ENCODE measurements around the gene CNTNAP2. TPM values are rescaled to one million over a fixed set of nuclear protein-coding genes. Genes with fewer than 3 reads are reported as not detected.

CNTNAP2 gene
- polyA plus RNA-seq, 2 donors, result 0.41 to 0.48 TPM

GRCh38 chr7:147465223-147465622, 1348.6 kb downstream of the CNTNAP2 start:
- no peaks in the 10 kb centered on the region for H3K9me3 ChIP-seq (ENCODE audit: control insufficient read depth in 2 of 2, insufficient read depth in 1 of 2, low read depth in 1 of 2, low read length in 1 of 2)
- no peak overlapping the region for H3K4me3 ChIP-seq (ENCODE audit: low read depth in 1 of 2, low read length in 2 of 2)
- no peak overlapping the region for H3K27ac ChIP-seq (ENCODE audit: low read depth in 2 of 2, low read length in 1 of 2)
- WGBS, 2 donors, result 95 to 97% methylated on average over 2 of the region's 2 CpGs
- no peaks in the 10 kb centered on the region for H3K27me3 ChIP-seq (ENCODE audit: control insufficient read depth in 1 of 2, insufficient read depth in 2 of 2, low read length in 2 of 2)
- H3K36me3 ChIP-seq (ENCODE audit: control insufficient read depth in 2 of 2, insufficient read depth in 2 of 2, low read length in 1 of 2), result no peaks in the 10 kb centered on the region
- no peaks in the 10 kb centered on the region for H3K4me1 ChIP-seq (ENCODE audit: control insufficient read depth in 2 of 2, insufficient read depth in 2 of 2, low read length in 1 of 2)

- Histone ChIP-seq H3K4me3 (ENCODE audit: low read depth in 1 of 2, low read length in 2 of 2) (no peak overlapping the region), H3K9me3 (ENCODE audit: control insufficient read depth in 2 of 2, insufficient read depth in 1 of 2, low read depth in 1 of 2, low read length in 1 of 2) (no peaks in the 10 kb centered on the region), H3K27ac (ENCODE audit: low read depth in 2 of 2, low read length in 1 of 2) (no peak overlapping the region), H3K27me3 (ENCODE audit: control insufficient read depth in 1 of 2, insufficient read depth in 2 of 2, low read length in 2 of 2) (no peaks in the 10 kb centered on the region), H3K36me3 (ENCODE audit: control insufficient read depth in 2 of 2, insufficient read depth in 2 of 2, low read length in 1 of 2) (no peaks in the 10 kb centered on the region), H3K4me1 (ENCODE audit: control insufficient read depth in 2 of 2, insufficient read depth in 2 of 2, low read length in 1 of 2) (no peaks in the 10 kb centered on the region)
Observed at GRCh38 chr7:147472556-147472955, 1356.0 kb downstream of the CNTNAP2 start.

- Histone ChIP-seq H3K4me1 (ENCODE audit: control insufficient read depth in 2 of 2, insufficient read depth in 2 of 2, low read length in 1 of 2) (no peaks in the 10 kb centered on the region), H3K27ac (ENCODE audit: low read depth in 2 of 2, low read length in 1 of 2) (no peak overlapping the region), H3K27me3 (ENCODE audit: control insufficient read depth in 1 of 2, insufficient read depth in 2 of 2, low read length in 2 of 2) (no peaks in the 10 kb centered on the region), H3K36me3 (ENCODE audit: control insufficient read depth in 2 of 2, insufficient read depth in 2 of 2, low read length in 1 of 2) (no peaks in the 10 kb centered on the region), H3K9me3 (ENCODE audit: control insufficient read depth in 2 of 2, insufficient read depth in 1 of 2, low read depth in 1 of 2, low read length in 1 of 2) (no peaks in the 10 kb centered on the region), H3K4me3 (ENCODE audit: low read depth in 1 of 2, low read length in 2 of 2) (no peak overlapping the region)
- WGBS, 2 donors, result 47 to 57% methylated on average over 4 of the region's 4 CpGs
Observed at GRCh38 chr7:147474862-147475261, 1358.3 kb downstream of the CNTNAP2 start.

- WGBS, 2 donors, result 63 to 68% methylated on average over 3 of the region's 3 CpGs
- Histone ChIP-seq H3K27me3 (ENCODE audit: control insufficient read depth in 1 of 2, insufficient read depth in 2 of 2, low read length in 2 of 2) (no peaks in the 10 kb centered on the region), H3K4me3 (ENCODE audit: low read depth in 1 of 2, low read length in 2 of 2) (no peak overlapping the region), H3K27ac (ENCODE audit: low read depth in 2 of 2, low read length in 1 of 2) (no peak overlapping the region), H3K36me3 (ENCODE audit: control insufficient read depth in 2 of 2, insufficient read depth in 2 of 2, low read length in 1 of 2) (no peaks in the 10 kb centered on the region), H3K4me1 (ENCODE audit: control insufficient read depth in 2 of 2, insufficient read depth in 2 of 2, low read length in 1 of 2) (no peaks in the 10 kb centered on the region), H3K9me3 (ENCODE audit: control insufficient read depth in 2 of 2, insufficient read depth in 1 of 2, low read depth in 1 of 2, low read length in 1 of 2) (no peaks in the 10 kb centered on the region)
Observed at GRCh38 chr7:147477526-147477925, 1360.9 kb downstream of the CNTNAP2 start.

- 23 to 25% methylated on average over 3 of the region's 3 CpGs for WGBS, 2 donors
- Histone ChIP-seq H3K36me3 (ENCODE audit: control insufficient read depth in 2 of 2, insufficient read depth in 2 of 2, low read length in 1 of 2) (no peaks in the 10 kb centered on the region), H3K4me1 (ENCODE audit: control insufficient read depth in 2 of 2, insufficient read depth in 2 of 2, low read length in 1 of 2) (no peaks in the 10 kb centered on the region), H3K27me3 (ENCODE audit: control insufficient read depth in 1 of 2, insufficient read depth in 2 of 2, low read length in 2 of 2) (no peaks in the 10 kb centered on the region), H3K27ac (ENCODE audit: low read depth in 2 of 2, low read length in 1 of 2) (no peak overlapping the region), H3K4me3 (ENCODE audit: low read depth in 1 of 2, low read length in 2 of 2) (no peak overlapping the region), H3K9me3 (ENCODE audit: control insufficient read depth in 2 of 2, insufficient read depth in 1 of 2, low read depth in 1 of 2, low read length in 1 of 2) (no peaks in the 10 kb centered on the region)
Observed at GRCh38 chr7:147478796-147479195, 1362.2 kb downstream of the CNTNAP2 start.

GRCh38 chr7:147483634-147484292, 1367.2 kb downstream of the CNTNAP2 start:
- no peak overlapping the region for H3K27ac ChIP-seq (ENCODE audit: low read depth in 2 of 2, low read length in 1 of 2)
- H3K9me3 ChIP-seq (ENCODE audit: control insufficient read depth in 2 of 2, insufficient read depth in 1 of 2, low read depth in 1 of 2, low read length in 1 of 2), result no peaks in the 10 kb centered on the region
- H3K4me1 ChIP-seq (ENCODE audit: control insufficient read depth in 2 of 2, insufficient read depth in 2 of 2, low read length in 1 of 2), result no peaks in the 10 kb centered on the region
- no peak overlapping the region for H3K4me3 ChIP-seq (ENCODE audit: low read depth in 1 of 2, low read length in 2 of 2)
- WGBS, 2 donors, result 64 to 67% methylated on average over 6 of the region's 6 CpGs
- H3K36me3 ChIP-seq (ENCODE audit: control insufficient read depth in 2 of 2, insufficient read depth in 2 of 2, low read length in 1 of 2), result no peaks in the 10 kb centered on the region
- H3K27me3 ChIP-seq (ENCODE audit: control insufficient read depth in 1 of 2, insufficient read depth in 2 of 2, low read length in 2 of 2), result no peaks in the 10 kb centered on the region

- no peak overlapping the region for H3K27ac ChIP-seq (ENCODE audit: low read depth in 2 of 2, low read length in 1 of 2)
- H3K27me3 ChIP-seq (ENCODE audit: control insufficient read depth in 1 of 2, insufficient read depth in 2 of 2, low read length in 2 of 2), result no peaks in the 10 kb centered on the region
- H3K4me1 ChIP-seq (ENCODE audit: control insufficient read depth in 2 of 2, insufficient read depth in 2 of 2, low read length in 1 of 2), result no peaks in the 10 kb centered on the region
- 54 to 63% methylated on average over 4 of the region's 4 CpGs for WGBS, 2 donors
- no peak overlapping the region for H3K4me3 ChIP-seq (ENCODE audit: low read depth in 1 of 2, low read length in 2 of 2)
- no peaks in the 10 kb centered on the region for H3K9me3 ChIP-seq (ENCODE audit: control insufficient read depth in 2 of 2, insufficient read depth in 1 of 2, low read depth in 1 of 2, low read length in 1 of 2)
- no peaks in the 10 kb centered on the region for H3K36me3 ChIP-seq (ENCODE audit: control insufficient read depth in 2 of 2, insufficient read depth in 2 of 2, low read length in 1 of 2)
Observed at GRCh38 chr7:147485660-147486210, 1369.1 kb downstream of the CNTNAP2 start.

- 85 to 89% methylated on average over 4 of the region's 4 CpGs for WGBS, 2 donors
- Histone ChIP-seq H3K27ac (ENCODE audit: low read depth in 2 of 2, low read length in 1 of 2) (no peak overlapping the region), H3K27me3 (ENCODE audit: control insufficient read depth in 1 of 2, insufficient read depth in 2 of 2, low read length in 2 of 2) (no peaks in the 10 kb centered on the region), H3K4me1 (ENCODE audit: control insufficient read depth in 2 of 2, insufficient read depth in 2 of 2, low read length in 1 of 2) (no peaks in the 10 kb centered on the region), H3K9me3 (ENCODE audit: control insufficient read depth in 2 of 2, insufficient read depth in 1 of 2, low read depth in 1 of 2, low read length in 1 of 2) (no peaks in the 10 kb centered on the region), H3K36me3 (ENCODE audit: control insufficient read depth in 2 of 2, insufficient read depth in 2 of 2, low read length in 1 of 2) (no peaks in the 10 kb centered on the region), H3K4me3 (ENCODE audit: low read depth in 1 of 2, low read length in 2 of 2) (no peak overlapping the region)
Observed at GRCh38 chr7:147492606-147493005, 1376.0 kb downstream of the CNTNAP2 start.

- Histone ChIP-seq H3K4me3 (ENCODE audit: low read depth in 1 of 2, low read length in 2 of 2) (no peak overlapping the region), H3K27me3 (ENCODE audit: control insufficient read depth in 1 of 2, insufficient read depth in 2 of 2, low read length in 2 of 2) (no peaks in the 10 kb centered on the region), H3K4me1 (ENCODE audit: control insufficient read depth in 2 of 2, insufficient read depth in 2 of 2, low read length in 1 of 2) (no peaks in the 10 kb centered on the region), H3K9me3 (ENCODE audit: control insufficient read depth in 2 of 2, insufficient read depth in 1 of 2, low read depth in 1 of 2, low read length in 1 of 2) (no peaks in the 10 kb centered on the region), H3K27ac (ENCODE audit: low read depth in 2 of 2, low read length in 1 of 2) (no peak overlapping the region), H3K36me3 (ENCODE audit: control insufficient read depth in 2 of 2, insufficient read depth in 2 of 2, low read length in 1 of 2) (no peaks in the 10 kb centered on the region)
- WGBS, 2 donors, result 88 to 96% methylated on average over 1 of the region's 1 CpG
Observed at GRCh38 chr7:147496209-147496608, 1379.6 kb downstream of the CNTNAP2 start.

- H3K27me3 ChIP-seq (ENCODE audit: control insufficient read depth in 1 of 2, insufficient read depth in 2 of 2, low read length in 2 of 2), result no peaks in the 10 kb centered on the region
- no peaks in the 10 kb centered on the region for H3K36me3 ChIP-seq (ENCODE audit: control insufficient read depth in 2 of 2, insufficient read depth in 2 of 2, low read length in 1 of 2)
- H3K9me3 ChIP-seq (ENCODE audit: control insufficient read depth in 2 of 2, insufficient read depth in 1 of 2, low read depth in 1 of 2, low read length in 1 of 2), result no peaks in the 10 kb centered on the region
- no peak overlapping the region for H3K27ac ChIP-seq (ENCODE audit: low read depth in 2 of 2, low read length in 1 of 2)
- no peak overlapping the region for H3K4me3 ChIP-seq (ENCODE audit: low read depth in 1 of 2, low read length in 2 of 2)
- 25 to 51% methylated on average over 1 of the region's 1 CpG for WGBS, 2 donors
- H3K4me1 ChIP-seq (ENCODE audit: control insufficient read depth in 2 of 2, insufficient read depth in 2 of 2, low read length in 1 of 2), result no peaks in the 10 kb centered on the region
Observed at GRCh38 chr7:147497246-147497645, 1380.6 kb downstream of the CNTNAP2 start.
